VCaP (cell line): Measurements from ENCODE around the gene SAMD3.
"Not testable (repeated sequence)": the region's sequence is repeated elsewhere in the genome, so short reads cannot be mapped to it uniquely, and the experiment has no call there.

Experiments
- H3K27ac ChIP-seq: fragments of 450-650 bp; 2 replicates; pipeline ENCODE4 v1.5.1; 2017
- TF ChIP-seq, protein P1 (sequence below): fragments of 450-650 bp; conservative IDR thresholded peaks from 2 replicates; pipeline ENCODE4 v1.5.1; 2017; ENCODE audit warnings: mild to moderate bottlenecking, moderate library complexity

SAMD3 gene

DNA sequence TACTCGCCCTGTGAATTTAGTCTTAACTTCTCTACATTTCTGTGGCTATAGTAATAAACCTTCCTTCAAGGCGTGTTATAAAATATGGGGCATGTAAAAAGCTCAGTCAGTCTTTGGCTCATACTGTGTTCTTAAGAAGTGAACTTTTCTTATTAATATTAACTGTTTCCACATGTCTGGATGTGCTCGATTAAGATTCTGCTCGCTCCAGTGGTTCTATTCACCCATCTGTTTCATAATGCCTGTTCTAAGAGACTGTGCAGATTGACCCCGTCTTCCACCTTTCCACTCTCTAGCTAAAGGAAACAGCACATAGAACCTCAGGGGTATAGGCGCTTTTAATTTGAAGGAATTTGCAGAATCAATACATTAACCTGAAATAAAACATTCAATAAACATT, 104.5 kb downstream of the SAMD3 start:
- no peak overlapping the region for H3K27ac ChIP-seq
- TF ChIP-seq, protein P1, sequence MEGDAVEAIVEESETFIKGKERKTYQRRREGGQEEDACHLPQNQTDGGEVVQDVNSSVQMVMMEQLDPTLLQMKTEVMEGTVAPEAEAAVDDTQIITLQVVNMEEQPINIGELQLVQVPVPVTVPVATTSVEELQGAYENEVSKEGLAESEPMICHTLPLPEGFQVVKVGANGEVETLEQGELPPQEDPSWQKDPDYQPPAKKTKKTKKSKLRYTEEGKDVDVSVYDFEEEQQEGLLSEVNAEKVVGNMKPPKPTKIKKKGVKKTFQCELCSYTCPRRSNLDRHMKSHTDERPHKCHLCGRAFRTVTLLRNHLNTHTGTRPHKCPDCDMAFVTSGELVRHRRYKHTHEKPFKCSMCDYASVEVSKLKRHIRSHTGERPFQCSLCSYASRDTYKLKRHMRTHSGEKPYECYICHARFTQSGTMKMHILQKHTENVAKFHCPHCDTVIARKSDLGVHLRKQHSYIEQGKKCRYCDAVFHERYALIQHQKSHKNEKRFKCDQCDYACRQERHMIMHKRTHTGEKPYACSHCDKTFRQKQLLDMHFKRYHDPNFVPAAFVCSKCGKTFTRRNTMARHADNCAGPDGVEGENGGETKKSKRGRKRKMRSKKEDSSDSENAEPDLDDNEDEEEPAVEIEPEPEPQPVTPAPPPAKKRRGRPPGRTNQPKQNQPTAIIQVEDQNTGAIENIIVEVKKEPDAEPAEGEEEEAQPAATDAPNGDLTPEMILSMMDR: no peak

DNA sequence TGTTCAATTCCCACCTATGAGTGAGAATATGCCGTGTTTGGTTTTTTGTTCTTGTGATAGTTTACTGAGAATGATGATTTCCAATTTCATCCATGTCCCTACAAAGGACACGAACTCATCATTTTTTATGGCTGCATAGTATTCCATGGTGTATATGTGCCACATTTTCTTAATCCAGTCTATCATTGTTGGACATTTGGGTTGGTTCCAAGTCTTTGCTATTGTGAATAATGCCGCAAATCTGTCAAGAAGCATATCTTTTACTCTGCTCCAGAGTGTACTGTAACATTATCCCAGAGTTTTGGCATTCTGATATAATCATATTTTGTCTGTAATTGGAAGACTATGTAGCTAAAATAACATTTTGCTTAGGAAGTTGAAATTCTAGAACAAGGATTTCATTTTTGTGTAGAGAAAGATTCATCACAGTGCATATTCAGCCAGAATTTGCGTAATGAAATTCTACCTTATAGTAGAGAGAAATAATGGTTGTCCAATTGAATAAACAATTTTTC, 105.5 kb downstream of the SAMD3 start:
- not testable (repeated sequence) for H3K27ac ChIP-seq

DNA sequence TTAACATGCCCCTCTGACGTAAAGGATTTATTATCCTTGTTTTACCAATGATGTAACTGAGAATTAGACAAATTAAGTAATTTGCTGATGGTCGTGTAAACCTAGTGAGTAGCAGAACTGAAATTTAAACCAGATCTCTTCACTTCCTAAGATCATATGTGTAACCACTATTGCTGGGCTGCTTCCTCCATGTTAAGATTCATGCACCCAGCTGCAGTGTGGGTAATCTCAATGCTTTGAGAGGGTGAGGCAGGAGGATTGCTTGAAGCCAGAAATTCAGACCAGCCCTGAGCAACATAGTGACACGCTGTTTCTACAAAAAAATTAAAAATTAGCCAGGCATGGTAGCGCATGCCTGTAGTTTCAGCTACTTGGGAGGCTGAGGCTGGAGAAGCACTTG, 106.5 kb downstream of the SAMD3 start:
- no peak overlapping the region for H3K27ac ChIP-seq
- TF ChIP-seq, protein P1: no peak

DNA sequence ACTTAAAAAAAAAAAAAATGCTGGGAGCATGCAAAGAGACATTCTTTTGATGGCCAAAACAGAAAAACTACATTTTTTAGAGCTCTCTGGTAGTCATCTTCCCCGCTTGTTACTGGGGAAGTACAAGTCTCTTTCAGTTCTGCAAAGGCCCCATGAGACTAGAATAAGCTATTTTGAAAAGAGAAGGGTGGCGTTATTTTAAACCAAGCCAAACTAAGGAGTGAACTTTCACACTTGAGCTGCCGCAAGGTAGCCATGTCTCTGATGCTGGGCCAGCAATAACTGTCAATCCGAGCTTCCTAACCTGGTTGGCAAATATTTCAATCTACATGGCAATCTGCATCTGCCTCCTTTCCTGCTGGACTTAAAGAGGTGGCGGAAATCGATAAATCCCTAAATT, 107.7 kb downstream of the SAMD3 start:
- TF ChIP-seq, protein P1: no peak
- no peak overlapping the region for H3K27ac ChIP-seq

DNA sequence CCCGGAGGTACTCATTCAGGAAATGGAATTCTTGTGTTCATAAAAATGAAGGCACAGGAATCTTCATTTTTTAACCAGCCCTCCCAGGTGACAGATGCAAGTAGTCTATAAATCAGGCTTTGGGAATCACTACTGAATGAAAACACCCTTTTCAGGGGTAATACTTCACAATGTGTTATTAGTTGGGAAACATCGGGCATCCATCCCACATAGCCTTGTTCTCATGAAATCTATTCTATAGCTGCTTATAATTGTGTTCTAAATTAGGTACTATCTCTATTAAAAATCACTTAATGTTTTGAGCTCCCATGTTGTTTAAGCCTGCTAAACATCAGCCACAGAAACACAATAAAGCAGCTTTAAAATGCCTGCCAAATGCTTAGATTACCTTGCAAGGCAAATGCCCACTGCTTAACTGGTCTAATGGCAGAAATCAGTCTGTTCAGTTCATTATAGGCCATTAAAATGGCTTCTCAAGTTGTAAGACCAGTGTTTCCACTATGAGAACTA, 109.5 kb downstream of the SAMD3 start:
- TF ChIP-seq, protein P1: no peak
- H3K27ac ChIP-seq: no peak overlapping the region

DNA sequence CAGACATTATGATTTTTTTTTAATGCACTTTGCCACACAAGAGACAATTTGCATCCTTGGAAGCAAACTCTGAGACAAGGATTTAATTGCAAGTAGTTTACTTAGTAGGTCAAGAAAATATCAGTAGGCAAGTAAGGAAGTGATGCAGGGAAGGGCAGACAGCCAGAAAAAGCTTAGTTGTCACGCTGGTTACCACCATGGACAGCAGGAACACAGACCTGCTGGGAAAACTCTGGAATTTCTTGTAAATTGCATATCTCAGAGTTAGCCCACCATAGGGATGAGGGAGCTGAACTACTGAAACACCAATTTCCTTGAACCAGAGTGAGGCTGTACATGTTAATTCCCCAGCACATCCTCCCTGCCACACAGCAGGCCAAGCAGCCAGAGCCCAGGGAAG, 111.7 kb downstream of the SAMD3 start:
- TF ChIP-seq, protein P1: no peak

DNA sequence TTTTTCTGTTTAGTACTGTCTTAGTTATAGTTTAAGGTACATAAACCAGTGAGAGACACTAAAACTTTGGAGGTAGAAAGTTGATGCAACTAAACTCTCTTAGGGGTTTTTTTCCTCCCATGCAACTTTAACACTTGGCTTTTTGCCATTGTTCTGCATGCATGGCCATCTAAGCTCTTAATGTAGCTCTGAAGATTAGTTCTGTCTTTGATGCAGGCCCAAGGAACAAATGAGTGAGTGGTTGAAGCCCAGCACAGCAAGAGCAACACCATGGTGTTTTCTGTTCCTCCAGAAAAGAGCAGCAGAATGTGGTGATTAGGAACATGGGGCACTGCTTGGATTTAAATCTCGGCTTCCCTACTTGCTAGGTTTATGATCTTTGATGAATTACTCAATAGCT, 115.0 kb downstream of the SAMD3 start:
- TF ChIP-seq, protein P1: no peak
- no peak overlapping the region for H3K27ac ChIP-seq

More for the DNA sequence above, 111.7 kb downstream of the SAMD3 start:
- H3K27ac ChIP-seq: no peak overlapping the region

DNA sequence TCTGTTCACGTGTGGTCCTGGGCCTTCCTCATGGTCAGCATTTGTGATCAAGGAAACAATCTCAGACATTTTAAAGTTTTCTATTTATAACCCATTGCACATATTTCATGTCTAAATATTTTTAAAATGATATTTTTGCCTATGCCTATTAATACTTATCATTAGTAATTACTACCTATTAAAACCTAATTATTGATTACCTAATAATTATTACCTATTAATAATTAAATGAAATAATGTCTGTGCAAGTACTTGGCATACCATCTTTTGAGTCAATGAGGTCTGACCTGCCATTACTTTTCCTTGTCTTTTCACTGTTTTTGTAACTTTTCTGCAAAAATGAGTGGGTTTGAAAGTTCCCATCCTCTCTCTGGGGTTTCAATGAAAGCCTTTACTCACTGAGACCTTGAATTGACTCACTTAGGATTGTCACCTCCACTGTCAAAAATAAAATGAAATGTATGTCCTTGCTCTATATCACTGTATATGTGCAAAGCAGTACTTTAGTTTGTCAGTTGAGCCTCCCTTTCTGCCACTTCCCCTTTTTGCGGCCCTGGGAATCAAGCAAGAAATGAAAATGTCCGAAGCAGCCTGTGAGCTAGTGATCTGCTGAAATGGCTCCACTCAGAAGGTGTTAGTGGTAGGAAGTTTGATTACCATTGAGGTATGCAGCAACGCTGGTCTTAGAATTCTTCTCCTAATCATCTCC, 116.6 kb downstream of the SAMD3 start:
- no peak overlapping the region for H3K27ac ChIP-seq
- TF ChIP-seq, protein P1: no peak
